Measurements from ENCODE around the gene DOCK1. TPM values are rescaled to one million over a fixed set of nuclear protein-coding genes. Genes with fewer than 3 reads are reported as not detected.

DOCK1 gene
- polyA plus RNA-seq, 1 experiment = 37.9 TPM

DNA sequence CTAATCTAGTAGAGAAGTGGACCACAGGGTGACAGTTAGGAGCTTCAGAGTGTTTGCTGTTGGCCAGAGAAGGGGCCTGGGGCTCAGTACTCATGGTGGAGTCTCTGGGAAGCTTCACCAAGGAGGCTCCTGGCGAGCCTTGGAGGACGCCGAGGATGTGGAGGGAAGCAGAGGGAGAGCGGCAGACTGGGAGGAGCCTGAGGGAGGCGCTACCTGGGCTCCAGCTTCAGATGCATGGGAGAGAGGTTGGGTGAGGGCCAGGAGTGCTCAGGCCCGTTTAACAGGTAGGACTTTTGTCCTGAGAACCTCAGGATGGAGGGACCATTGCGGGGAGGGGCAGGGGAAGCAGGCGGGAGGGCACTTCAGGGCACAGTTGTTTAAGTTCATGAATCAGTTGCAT, 24.2 kb downstream of the DOCK1 start:
- ChIA-PET CTCF (no interaction called here), POLR2A (no interaction called here)

DNA sequence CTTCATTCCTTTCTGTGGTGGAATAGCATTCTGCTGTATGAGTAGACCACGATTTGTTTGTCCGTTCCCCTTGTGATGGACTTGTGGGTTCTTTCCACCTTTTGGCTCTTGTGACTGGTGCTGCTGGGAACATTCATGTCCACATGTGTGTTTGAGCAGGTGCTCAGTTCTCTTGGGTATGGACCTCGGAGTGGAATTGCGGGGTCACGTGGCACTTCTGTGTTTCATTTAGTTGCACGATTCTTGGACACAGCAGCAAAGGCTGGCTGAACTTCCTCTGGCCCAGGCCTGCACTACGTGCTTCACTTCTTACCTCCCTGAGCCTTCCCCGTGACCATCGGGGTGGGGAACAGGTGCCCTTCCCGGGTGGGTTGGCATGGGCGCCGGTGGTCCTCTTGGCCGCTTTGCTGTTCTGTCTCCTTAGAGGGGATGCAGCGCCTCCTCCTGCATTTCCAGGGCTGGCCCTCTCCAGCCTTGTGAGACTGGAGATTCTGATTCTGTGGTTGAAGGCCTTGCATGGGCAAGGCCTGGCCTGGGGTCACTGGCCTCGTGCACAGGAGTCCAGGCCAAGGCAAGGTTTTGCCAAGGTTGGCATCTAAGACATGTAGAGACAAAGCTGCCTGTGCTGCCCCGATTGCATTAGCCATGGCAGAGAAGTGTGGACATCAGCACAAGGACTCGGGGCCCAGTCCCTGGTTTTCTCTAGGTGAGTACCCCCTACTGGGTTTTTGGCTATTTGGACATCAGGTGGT, 25.1 kb downstream of the DOCK1 start:
- TF ChIP-seq, protein P1, sequence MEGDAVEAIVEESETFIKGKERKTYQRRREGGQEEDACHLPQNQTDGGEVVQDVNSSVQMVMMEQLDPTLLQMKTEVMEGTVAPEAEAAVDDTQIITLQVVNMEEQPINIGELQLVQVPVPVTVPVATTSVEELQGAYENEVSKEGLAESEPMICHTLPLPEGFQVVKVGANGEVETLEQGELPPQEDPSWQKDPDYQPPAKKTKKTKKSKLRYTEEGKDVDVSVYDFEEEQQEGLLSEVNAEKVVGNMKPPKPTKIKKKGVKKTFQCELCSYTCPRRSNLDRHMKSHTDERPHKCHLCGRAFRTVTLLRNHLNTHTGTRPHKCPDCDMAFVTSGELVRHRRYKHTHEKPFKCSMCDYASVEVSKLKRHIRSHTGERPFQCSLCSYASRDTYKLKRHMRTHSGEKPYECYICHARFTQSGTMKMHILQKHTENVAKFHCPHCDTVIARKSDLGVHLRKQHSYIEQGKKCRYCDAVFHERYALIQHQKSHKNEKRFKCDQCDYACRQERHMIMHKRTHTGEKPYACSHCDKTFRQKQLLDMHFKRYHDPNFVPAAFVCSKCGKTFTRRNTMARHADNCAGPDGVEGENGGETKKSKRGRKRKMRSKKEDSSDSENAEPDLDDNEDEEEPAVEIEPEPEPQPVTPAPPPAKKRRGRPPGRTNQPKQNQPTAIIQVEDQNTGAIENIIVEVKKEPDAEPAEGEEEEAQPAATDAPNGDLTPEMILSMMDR (IDR thresholded peaks at IDR 0.05; ENCODE audit: low read depth, low read length) = no peak
- Histone ChIP-seq H3K27ac (ENCODE audit: low read depth, low read length) (peak overlapping the region; percentile 31), H3K4me3 (ENCODE audit: low read depth, low read length) (no peak overlapping the region), H3K27me3 (ENCODE audit: control insufficient read depth, insufficient read depth, low read length) (no peaks in the 10 kb centered on the region), H3K9me3 (ENCODE audit: control insufficient read depth, insufficient read depth, low read length) (no peaks in the 10 kb centered on the region; the same call in 1 of the 2 replicates)
- ChIA-PET CTCF (no interaction called here), POLR2A (no interaction called here)
- no peak for DNase-seq (ENCODE audit: low read depth, low spot score)

More for the DNA sequence above, 24.2 kb downstream of the DOCK1 start:
- TF ChIP-seq, protein P1 (IDR thresholded peaks at IDR 0.05; ENCODE audit: low read depth, low read length) = no peak
- Histone ChIP-seq H3K9me3 (ENCODE audit: control insufficient read depth, insufficient read depth, low read length) (no peaks in the 10 kb centered on the region; the same call in 1 of the 2 replicates), H3K27ac (ENCODE audit: low read depth, low read length) (no peak overlapping the region), H3K4me3 (ENCODE audit: low read depth, low read length) (no peak overlapping the region), H3K27me3 (ENCODE audit: control insufficient read depth, insufficient read depth, low read length) (no peaks in the 10 kb centered on the region)
- DNase-seq (ENCODE audit: low read depth, low spot score) = no peak

DNA sequence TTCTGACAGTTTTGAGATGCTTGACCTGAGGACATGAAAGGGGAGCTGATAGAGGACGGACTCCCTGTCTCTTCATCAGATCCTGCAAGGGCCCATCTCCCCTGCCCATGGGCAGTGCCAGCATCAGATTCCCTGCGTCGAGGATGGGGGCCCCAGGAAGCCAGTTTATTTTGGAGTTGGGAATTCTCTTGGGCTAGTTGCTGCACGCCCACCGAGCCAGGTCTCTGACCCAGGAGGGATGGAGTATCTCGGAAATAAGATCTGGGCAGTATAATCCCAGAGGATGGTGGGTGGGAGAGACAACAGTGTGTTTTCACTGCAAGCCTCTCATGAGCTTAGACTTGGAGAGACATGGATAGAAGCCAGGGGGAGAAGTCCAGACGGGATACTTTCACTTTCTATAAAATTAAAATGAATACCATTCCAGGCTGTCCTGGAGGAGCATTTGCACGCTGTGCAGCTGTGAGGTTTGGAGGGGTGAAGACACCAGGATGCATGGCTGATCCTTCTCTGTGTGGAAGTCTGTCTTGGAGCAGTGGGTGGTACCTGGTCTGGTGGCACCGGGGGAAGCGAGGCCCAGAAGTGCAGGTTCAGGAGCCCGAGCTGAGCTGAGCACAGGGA, 25.8 kb downstream of the DOCK1 start:
- peak; percentile 16 for DNase-seq (ENCODE audit: low read depth, low spot score)
- Histone ChIP-seq H3K4me3 (ENCODE audit: low read depth, low read length) (peak overlapping the region; percentile 34; the same call in 1 of the 2 replicates), H3K27me3 (ENCODE audit: control insufficient read depth, insufficient read depth, low read length) (no peaks in the 10 kb centered on the region), H3K27ac (ENCODE audit: low read depth, low read length) (peak overlapping the region; percentile 31), H3K9me3 (ENCODE audit: control insufficient read depth, insufficient read depth, low read length) (no peaks in the 10 kb centered on the region; the same call in 1 of the 2 replicates)
- ChIA-PET POLR2A (interaction anchor here (1.0 kb wide), 1 partner anchor 9 kb away, joined by 6 read pairs; no protein-coding TSS in a partner anchor), CTCF (no interaction called here)
- TF ChIP-seq, protein P1 (IDR thresholded peaks at IDR 0.05; ENCODE audit: low read depth, low read length) = peak; percentile 27

DNA sequence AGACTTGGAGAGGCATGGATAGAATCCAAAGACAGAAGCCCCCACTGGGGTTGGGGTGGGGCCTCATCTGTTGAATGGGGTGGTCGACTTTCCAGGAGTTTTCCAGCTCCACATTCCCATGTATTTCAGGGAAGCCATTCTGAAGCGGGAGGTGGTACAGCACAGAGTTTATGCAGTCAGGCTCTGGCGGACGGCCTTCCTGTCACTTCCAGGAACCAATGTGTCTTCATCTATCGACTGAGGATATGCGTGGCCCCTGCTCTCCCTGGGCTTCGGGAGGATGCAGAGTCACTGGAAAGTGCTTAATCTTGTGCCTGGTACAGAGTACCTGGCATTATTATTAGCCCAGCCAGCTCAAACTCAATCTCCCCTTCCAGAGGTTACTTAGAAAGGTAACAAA, 26.3 kb downstream of the DOCK1 start:
- TF ChIP-seq, protein P1 (IDR thresholded peaks at IDR 0.05; ENCODE audit: low read depth, low read length) = no peak
- no peaks in the 10 kb centered on the region; the same call in 1 of the 2 replicates for H3K9me3 ChIP-seq (ENCODE audit: control insufficient read depth, insufficient read depth, low read length)
- no peak overlapping the region for H3K27ac ChIP-seq (ENCODE audit: low read depth, low read length)
- POLR2A ChIA-PET = interaction anchor here (1.0 kb wide), 1 partner anchor 9 kb away, joined by 6 read pairs; no protein-coding TSS in a partner anchor
- DNase-seq (ENCODE audit: low read depth, low spot score) = no peak
- H3K27me3 ChIP-seq (ENCODE audit: control insufficient read depth, insufficient read depth, low read length) = no peaks in the 10 kb centered on the region
- CTCF ChIA-PET = no interaction called here
- H3K4me3 ChIP-seq (ENCODE audit: low read depth, low read length) = no peak overlapping the region; the same call in 1 of the 2 replicates

DNA sequence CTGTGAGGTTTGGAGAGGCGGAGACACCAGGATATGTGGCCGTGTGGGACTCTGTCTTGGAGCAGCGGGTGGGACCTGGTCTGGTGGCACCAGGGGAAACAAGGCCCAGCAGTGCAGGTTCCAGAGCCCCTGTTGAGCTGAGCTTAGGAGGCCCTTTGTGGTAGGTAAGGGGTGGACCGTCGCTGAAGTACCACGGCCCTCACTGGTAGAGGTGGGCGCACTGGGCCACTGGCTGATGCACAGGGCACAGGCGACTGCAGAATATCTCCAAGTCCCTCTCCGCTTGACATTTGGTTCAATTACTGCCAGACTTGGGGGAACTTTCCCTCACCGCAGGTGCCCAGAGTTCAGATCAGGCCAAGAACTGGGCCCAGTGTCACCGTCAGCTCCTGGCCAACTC, 27.3 kb downstream of the DOCK1 start:
- CTCF ChIA-PET = no interaction called here
- TF ChIP-seq, protein P1 (IDR thresholded peaks at IDR 0.05; ENCODE audit: low read depth, low read length) = no peak
- no peaks in the 10 kb centered on the region for H3K27me3 ChIP-seq (ENCODE audit: control insufficient read depth, insufficient read depth, low read length)
- H3K4me3 ChIP-seq (ENCODE audit: low read depth, low read length) = no peak overlapping the region
- H3K27ac ChIP-seq (ENCODE audit: low read depth, low read length) = no peak overlapping the region
- no peaks in the 10 kb centered on the region; the same call in 1 of the 2 replicates for H3K9me3 ChIP-seq (ENCODE audit: control insufficient read depth, insufficient read depth, low read length)
- DNase-seq (ENCODE audit: low read depth, low spot score) = no peak
- POLR2A ChIA-PET = no interaction called here

Data from AG04450 (cell line).